ENCODE measurements around the gene RALGAPA1. TPM values are rescaled to one million over a fixed set of nuclear protein-coding genes. Genes with fewer than 3 reads are reported as not detected.
A peak's percentile ranks its signal among the peaks of the same experiment; 100 is the strongest.

RALGAPA1 gene
- total RNA-seq, 6 experiments from 2014 or later, result 16.2 to 23.3 (median 19.7) TPM

GRCh38 chr14:35730871-35731270, 78.2 kb downstream of the RALGAPA1 start:
- WGBS (ENCODE audit: insufficient coverage, low coverage, low lambda C conversion rate, missing lambda C conversion rate), result 76% methylated on average over 2 of the region's 4 CpGs
- Histone ChIP-seq H3K27ac (no peak overlapping the region), H3K27me3 (no peaks in the 10 kb centered on the region), H3K4me1 (peaks cover 0 to 3% (median 0%) of the 10 kb centered on the region in 4 donors), H3K36me3 (no peaks in the 10 kb centered on the region), H3K4me3 (no peak overlapping the region), H3K9me3 (no peaks in the 10 kb centered on the region)
- DNase-seq, result no peak
- ATAC-seq, result no peak
- TF ChIP-seq POLR2A (IDR thresholded peaks at IDR 0.05), result no peak
- no peak for TF ChIP-seq CTCF (IDR thresholded peaks at IDR 0.05)
- intact Hi-C loops (cut with DNase I), result no loop called here

GRCh38 chr14:35727764-35728163, 81.3 kb downstream of the RALGAPA1 start:
- H3K27ac ChIP-seq, result no peak overlapping the region
- H3K27me3 ChIP-seq, result no peaks in the 10 kb centered on the region
- no peak overlapping the region for H3K4me3 ChIP-seq
- no peaks in the 10 kb centered on the region for H3K9me3 ChIP-seq
- intact Hi-C loops (cut with DNase I), result no loop called here
- TF ChIP-seq POLR2A (IDR thresholded peaks at IDR 0.05) (no peak), CTCF (IDR thresholded peaks at IDR 0.05) (no peak)
- DNase-seq (no peak), ATAC-seq (peak in 1 of 4 donors; percentile 62)
- peaks cover 0 to 3% (median 0%) of the 10 kb centered on the region in 4 donors for H3K4me1 ChIP-seq
- H3K36me3 ChIP-seq, result no peaks in the 10 kb centered on the region
- WGBS (ENCODE audit: insufficient coverage, low coverage, low lambda C conversion rate, missing lambda C conversion rate), result 57% methylated on average over 2 of the region's 2 CpGs

GRCh38 chr14:35725930-35726329, 83.2 kb downstream of the RALGAPA1 start:
- intact Hi-C loops (cut with DNase I), result no loop called here
- Histone ChIP-seq H3K9me3 (no peaks in the 10 kb centered on the region), H3K4me3 (no peak overlapping the region), H3K36me3 (peaks cover 0 to 5% (median 0%) of the 10 kb centered on the region in 4 donors), H3K27me3 (no peaks in the 10 kb centered on the region), H3K4me1 (peaks cover 0 to 3% (median 0%) of the 10 kb centered on the region in 4 donors), H3K27ac (no peak overlapping the region)
- DNase-seq (no peak), ATAC-seq (no peak)
- 98% methylated on average over 4 of the region's 5 CpGs for WGBS (ENCODE audit: insufficient coverage, low coverage, low lambda C conversion rate, missing lambda C conversion rate)
- TF ChIP-seq CTCF (IDR thresholded peaks at IDR 0.05), result no peak
- TF ChIP-seq POLR2A (IDR thresholded peaks at IDR 0.05), result no peak

GRCh38 chr14:35715079-35715478, 94.0 kb downstream of the RALGAPA1 start:
- ATAC-seq, result no peak
- peaks cover 0 to 8% (median 3%) of the 10 kb centered on the region in 4 donors for H3K36me3 ChIP-seq

More at GRCh38 chr14:35715079-35715478, 94.0 kb downstream of the RALGAPA1 start:
- Histone ChIP-seq H3K4me3 (no peak overlapping the region), H3K27ac (no peak overlapping the region), H3K27me3 (no peaks in the 10 kb centered on the region), H3K4me1 (no peaks in the 10 kb centered on the region), H3K9me3 (no peaks in the 10 kb centered on the region)
- no peak for TF ChIP-seq CTCF (IDR thresholded peaks at IDR 0.05)
- TF ChIP-seq POLR2A (IDR thresholded peaks at IDR 0.05), result no peak
- intact Hi-C loops (cut with DNase I), result no loop called here
- no peak for DNase-seq
- 50% methylated on average over 1 of the region's 1 CpG for WGBS (ENCODE audit: insufficient coverage, low coverage, low lambda C conversion rate, missing lambda C conversion rate)

All from right lobe of liver (tissue), 6 donors.